ENCODE results near the gene GPSM1.
"Not testable (repeated sequence)": the region's sequence is repeated elsewhere in the genome, so short reads cannot be mapped to it uniquely, and the experiment has no call there.

Gene GPSM1

DNA sequence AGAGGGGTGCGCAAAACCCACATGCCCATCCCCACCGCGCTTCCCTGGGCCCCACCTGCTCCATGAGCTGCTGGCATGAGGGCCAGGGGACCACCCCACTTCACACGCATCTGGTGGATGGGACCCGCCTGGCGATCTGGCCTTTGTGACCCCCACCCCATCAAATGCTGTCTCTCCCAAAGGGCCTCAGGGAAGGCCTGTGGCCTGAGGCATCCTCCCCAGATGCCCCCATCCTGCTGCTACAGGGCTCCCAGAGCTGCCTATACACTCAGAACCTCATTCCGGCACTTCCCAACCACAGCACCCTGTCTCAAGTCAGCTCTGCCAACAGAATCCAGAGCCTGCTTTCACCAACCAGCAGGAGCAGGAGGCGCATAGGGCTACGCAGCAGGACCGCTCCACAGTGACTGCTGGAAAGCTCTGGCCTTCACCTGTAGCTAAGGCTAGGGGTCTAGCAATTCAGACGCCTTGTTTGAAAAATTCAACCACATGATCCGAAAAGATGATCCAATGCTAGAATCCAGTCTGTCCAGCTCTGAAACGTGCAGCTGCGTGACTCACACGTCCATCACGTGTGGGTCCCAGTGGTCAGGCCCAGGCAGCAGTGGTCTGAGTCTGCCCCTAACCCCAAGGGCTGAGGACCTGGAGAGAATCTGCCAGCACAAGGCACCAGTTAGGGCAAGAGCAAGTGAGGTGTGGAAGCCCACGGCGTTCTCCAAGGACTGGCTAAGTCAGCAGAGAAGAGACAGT is 74.0 kb downstream of the GPSM1 start:
- no peak for DNase-seq

DNA sequence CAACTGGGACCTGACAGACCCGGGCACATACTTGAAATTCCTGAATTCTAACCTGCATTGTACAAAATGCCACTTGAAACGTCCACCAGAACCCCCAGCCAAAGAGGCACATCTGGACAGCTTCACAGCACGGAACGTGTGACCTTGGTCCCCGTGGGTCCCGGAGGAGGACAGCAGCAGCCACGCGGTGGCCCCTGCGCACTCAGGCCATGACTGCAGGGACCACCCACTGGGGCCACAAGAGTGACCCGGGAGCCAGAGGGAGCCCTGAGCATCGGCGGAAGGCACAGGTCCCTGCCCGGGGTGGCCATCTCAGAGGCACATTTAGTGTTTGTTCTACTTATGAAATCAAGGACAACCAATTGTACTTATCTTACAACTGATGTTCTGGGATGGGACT is 74.7 kb downstream of the GPSM1 start:
- DNase-seq = no peak

- DNase-seq = no peak
These were observed 76.2 kb downstream of the GPSM1 start for GRCh38 chr9:136403538-136403914.

GRCh38 chr9:136403915-136404800 is 76.8 kb downstream of the GPSM1 start:
- no peak for DNase-seq

GRCh38 chr9:136404801-136405136 is 77.4 kb downstream of the GPSM1 start:
- DNase-seq = no peak

DNA sequence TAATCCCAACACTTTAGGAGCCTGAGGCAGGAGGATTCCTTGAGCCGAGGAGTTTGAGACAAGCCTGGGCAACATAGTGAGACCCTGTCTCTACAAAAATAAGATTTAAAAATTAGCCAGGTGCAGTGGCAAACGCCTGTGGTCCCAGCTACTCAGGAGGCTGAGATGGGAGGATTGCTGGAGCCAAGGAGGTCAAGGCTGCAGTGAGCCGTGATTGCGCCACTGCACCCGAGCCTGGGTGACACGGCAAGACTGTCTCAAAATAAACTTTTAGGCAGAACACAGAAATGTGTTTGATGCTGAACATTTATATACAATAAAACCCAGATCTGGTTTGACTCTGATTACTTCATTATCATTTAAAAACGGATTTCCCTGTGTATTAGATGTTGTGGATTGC is 78.1 kb downstream of the GPSM1 start:
- DNase-seq = no peak

GRCh38 chr9:136405904-136406303 is 78.6 kb downstream of the GPSM1 start:
- DNase-seq = not testable (repeated sequence)

- DNase-seq = not testable (repeated sequence)
These were observed 79.7 kb downstream of the GPSM1 start for GRCh38 chr9:136407061-136407460.

DNA sequence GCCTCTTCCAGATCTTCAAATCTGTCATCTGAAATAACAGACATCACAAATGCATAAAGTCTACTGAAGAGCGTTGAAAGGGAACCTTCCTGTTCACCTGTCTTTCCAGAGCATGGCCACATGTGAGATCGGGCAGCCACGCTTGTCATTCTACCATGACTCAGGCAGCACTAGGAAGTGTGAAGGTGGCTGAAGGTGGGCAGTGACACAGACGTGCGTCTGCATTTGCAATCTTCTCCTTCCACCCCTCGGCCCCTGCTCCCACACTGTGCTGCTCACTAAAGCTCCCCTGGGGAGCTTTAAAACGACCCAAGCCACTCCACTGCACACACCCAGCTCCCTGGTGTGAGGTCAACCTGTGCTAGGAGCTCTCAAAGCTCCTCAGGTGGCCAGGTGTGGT is 80.6 kb downstream of the GPSM1 start:
- DNase-seq = no peak
